Parathyroid adenoma (tissue), 2 donors: ENCODE results near the gene TRPV2.

Experiments
- H2AFZ ChIP-seq: fragments of 300-600 bp; sonication (generic); one replicate; pipeline ENCODE4 v1.7.0; 2017; ENCODE audit warnings: antibody characterized with exemption, mild to moderate bottlenecking
- H3K27ac ChIP-seq: fragments of 300-600 bp; sonication (generic); one replicate; pipeline ENCODE4 v1.7.0; 2017
- H3K27me3 ChIP-seq: fragments of 300-600 bp; sonication (generic); one replicate; pipeline ENCODE4 v1.7.0; 2017; ENCODE audit warnings: low read length; ENCODE audit not compliant: control insufficient read depth, insufficient read depth
- H3K36me3 ChIP-seq: fragments of 300-600 bp; sonication (generic); one replicate; pipeline ENCODE4 v1.7.0; 2017; ENCODE audit warnings: low read length; ENCODE audit not compliant: control insufficient read depth, insufficient read depth
- H3K4me1 ChIP-seq: fragments of 300-600 bp; sonication (generic); one replicate; pipeline ENCODE4 v1.7.0; 2017; ENCODE audit warnings: control low read depth
- H3K4me2 ChIP-seq: fragments of 300-600 bp; sonication (generic); one replicate; pipeline ENCODE4 v1.7.0; 2017; ENCODE audit warnings: low read length
- H3K4me3 ChIP-seq: fragments of 300-600 bp; sonication (generic); one replicate; pipeline ENCODE4 v1.7.0; 2017; ENCODE audit warnings: low read depth, low read length
- H3K79me2 ChIP-seq: fragments of 300-600 bp; sonication (generic); one replicate; pipeline ENCODE4 v1.7.0; 2017; ENCODE audit warnings: control low read depth
- H3K9ac ChIP-seq: fragments of 300-600 bp; sonication (generic); one replicate; pipeline ENCODE4 v1.7.0; 2017; ENCODE audit warnings: mild to moderate bottlenecking
- H3K9me3 ChIP-seq: fragments of 300-600 bp; sonication (generic); one replicate; pipeline ENCODE4 v1.7.0; 2017; ENCODE audit warnings: low read length; ENCODE audit not compliant: control insufficient read depth
- TF ChIP-seq, protein P1 (sequence below): fragments of 300-600 bp; sonication (generic); IDR thresholded peaks from one replicate; pipeline ENCODE4 v1.7.0; 2017; ENCODE audit warnings: antibody characterized with exemption, mild to moderate bottlenecking
- donor health status: primary hyperparathyroidism.

Gene TRPV2

GRCh38 chr17:16453493-16453851, 38.1 kb downstream of the TRPV2 start:
- no peak overlapping the region for H3K4me2 ChIP-seq
- no peaks in the 10 kb centered on the region for H3K4me1 ChIP-seq
- H3K9ac ChIP-seq = no peak overlapping the region
- no peak overlapping the region for H3K27ac ChIP-seq
- H3K36me3 ChIP-seq = no peaks in the 10 kb centered on the region
- H3K79me2 ChIP-seq = no peaks in the 10 kb centered on the region
- H3K27me3 ChIP-seq = no peaks in the 10 kb centered on the region
- no peaks in the 10 kb centered on the region for H3K9me3 ChIP-seq
- H2AFZ ChIP-seq = no peak overlapping the region
- no peak overlapping the region for H3K4me3 ChIP-seq
- TF ChIP-seq, protein P1, sequence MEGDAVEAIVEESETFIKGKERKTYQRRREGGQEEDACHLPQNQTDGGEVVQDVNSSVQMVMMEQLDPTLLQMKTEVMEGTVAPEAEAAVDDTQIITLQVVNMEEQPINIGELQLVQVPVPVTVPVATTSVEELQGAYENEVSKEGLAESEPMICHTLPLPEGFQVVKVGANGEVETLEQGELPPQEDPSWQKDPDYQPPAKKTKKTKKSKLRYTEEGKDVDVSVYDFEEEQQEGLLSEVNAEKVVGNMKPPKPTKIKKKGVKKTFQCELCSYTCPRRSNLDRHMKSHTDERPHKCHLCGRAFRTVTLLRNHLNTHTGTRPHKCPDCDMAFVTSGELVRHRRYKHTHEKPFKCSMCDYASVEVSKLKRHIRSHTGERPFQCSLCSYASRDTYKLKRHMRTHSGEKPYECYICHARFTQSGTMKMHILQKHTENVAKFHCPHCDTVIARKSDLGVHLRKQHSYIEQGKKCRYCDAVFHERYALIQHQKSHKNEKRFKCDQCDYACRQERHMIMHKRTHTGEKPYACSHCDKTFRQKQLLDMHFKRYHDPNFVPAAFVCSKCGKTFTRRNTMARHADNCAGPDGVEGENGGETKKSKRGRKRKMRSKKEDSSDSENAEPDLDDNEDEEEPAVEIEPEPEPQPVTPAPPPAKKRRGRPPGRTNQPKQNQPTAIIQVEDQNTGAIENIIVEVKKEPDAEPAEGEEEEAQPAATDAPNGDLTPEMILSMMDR = no peak

DNA sequence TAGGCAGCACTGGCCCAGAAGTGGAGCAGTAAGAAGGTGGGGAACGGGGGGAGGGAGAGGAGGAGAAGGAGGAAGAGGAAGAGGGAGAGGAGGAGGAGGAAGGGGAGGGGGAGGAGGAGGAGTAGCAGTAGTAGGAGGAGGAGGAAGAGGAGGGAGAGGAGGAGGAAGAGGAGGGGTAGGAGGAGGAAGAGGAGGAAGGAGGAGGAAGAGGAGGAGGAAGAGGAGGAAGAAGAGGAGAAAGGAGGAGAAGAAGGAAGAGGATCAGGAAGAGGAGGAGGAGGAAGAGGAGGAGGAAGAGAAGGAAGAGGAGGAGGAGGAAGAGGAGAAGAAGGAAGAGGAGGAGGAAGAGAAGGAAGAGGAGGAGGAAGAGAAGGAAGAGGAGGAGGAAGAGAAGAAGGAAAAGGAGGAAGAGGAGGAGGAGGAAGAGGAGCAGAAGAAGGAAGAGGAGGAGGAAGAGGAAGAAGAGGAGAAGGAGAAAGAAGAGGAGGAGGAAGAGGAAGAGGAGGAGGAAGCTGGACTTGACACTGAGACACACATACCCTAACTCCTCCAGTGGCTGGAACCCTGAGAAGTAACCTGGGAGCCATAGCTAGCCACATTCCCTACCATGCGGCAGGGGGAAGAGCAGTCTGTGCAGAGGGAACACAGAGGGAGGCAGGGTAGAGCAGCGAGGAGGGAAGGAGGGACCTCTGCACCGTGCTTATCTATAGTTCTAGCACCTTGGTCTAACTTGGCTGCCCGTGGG, 40.8 kb downstream of the TRPV2 start:
- no peaks in the 10 kb centered on the region for H3K36me3 ChIP-seq

DNA sequence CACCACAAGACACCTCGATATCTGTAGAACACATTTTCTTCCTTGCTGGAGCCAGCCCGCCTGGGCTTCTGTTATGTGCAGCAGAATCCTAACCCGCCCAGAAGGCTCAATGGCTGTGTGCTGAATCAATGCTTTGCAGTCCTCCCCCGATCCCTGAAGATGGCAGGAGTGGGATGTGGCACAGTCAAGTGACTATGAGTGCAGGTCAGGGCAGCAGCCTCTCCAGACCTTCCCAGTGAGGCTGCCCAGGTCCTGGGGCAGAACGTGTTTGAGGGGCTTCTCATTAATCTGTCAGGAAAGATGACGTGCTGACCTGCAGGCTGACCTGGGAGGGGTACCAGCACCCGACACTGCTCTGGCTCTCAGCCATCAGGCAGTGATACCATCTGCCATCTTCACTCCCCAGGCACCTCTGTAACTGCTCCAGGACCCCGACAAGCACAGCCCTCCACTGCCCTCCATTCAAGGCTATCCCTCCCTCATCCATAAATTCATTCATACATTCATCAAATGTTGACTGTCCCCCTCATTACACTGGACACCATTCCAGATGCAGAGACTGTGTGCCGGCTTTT, 41.5 kb downstream of the TRPV2 start:
- Histone ChIP-seq H3K9me3 (no peaks in the 10 kb centered on the region), H3K79me2 (no peaks in the 10 kb centered on the region)
- TF ChIP-seq, protein P1 = no peak

More for the DNA sequence above, 40.8 kb downstream of the TRPV2 start:
- no peaks in the 10 kb centered on the region for H3K27me3 ChIP-seq
- no peak overlapping the region for H3K4me3 ChIP-seq
- no peak overlapping the region for H3K4me2 ChIP-seq
- no peak overlapping the region for H3K9ac ChIP-seq
- peaks cover 3% of the 10 kb centered on the region for H3K4me1 ChIP-seq
- no peaks in the 10 kb centered on the region for H3K79me2 ChIP-seq
- no peak overlapping the region for H3K27ac ChIP-seq
- no peaks in the 10 kb centered on the region for H3K9me3 ChIP-seq
- no peak overlapping the region for H2AFZ ChIP-seq
- TF ChIP-seq, protein P1 = no peak

DNA sequence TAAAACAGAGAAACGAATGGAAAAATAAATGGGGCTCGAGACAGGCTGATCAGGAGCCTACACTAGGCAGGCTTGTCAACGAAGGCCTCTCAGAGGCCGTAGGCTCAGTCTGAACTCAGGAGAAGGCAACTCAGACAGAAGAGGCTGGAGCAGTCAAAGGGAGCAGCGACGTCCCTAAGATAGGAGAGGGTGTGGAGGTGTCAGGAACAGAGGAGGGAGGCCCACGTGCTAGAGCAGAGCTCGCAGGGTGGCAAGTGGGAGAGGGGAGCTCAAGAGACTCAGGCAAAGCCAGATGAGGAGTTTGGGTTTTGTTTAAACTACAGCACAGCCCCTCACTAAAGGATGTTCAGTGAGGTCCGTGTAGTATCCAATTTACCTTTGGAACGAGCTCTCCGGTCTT, 43.9 kb downstream of the TRPV2 start:
- Histone ChIP-seq H3K4me2 (no peak overlapping the region), H2AFZ (no peak overlapping the region), H3K27me3 (no peaks in the 10 kb centered on the region), H3K4me1 (peaks cover 3% of the 10 kb centered on the region), H3K9ac (no peak overlapping the region), H3K79me2 (no peaks in the 10 kb centered on the region), H3K36me3 (no peaks in the 10 kb centered on the region), H3K27ac (no peak overlapping the region), H3K4me3 (no peak overlapping the region), H3K9me3 (no peaks in the 10 kb centered on the region)
- TF ChIP-seq, protein P1 = no peak

More for the DNA sequence above, 41.5 kb downstream of the TRPV2 start:
- Histone ChIP-seq H3K27ac (no peak overlapping the region), H3K9ac (no peak overlapping the region), H3K36me3 (no peaks in the 10 kb centered on the region), H3K27me3 (no peaks in the 10 kb centered on the region), H2AFZ (no peak overlapping the region), H3K4me2 (no peak overlapping the region), H3K4me3 (no peak overlapping the region), H3K4me1 (peaks cover 3% of the 10 kb centered on the region)
